ENCODE data around the gene NALCN.

DNA sequence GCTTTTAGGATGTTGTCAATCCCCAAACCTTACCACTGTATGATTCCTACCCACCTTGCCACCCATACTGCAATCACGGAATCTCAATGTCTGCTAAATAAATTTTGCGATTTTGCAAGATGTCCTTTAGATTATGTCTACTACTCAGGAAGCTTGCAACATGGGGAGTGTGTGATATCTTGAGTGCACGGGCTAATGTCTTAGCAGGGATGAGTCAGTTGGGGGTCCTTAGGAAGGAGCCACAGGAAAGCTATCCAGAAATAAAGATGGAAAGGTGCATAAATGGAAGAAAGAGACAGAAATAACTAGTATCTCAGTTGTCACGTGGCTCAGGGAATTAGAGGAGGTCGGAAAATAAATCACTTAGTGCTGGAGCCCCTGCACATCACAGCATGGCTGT lies 77.1 kb downstream of the NALCN start:
- TF ChIP-seq CTCF (IDR thresholded peaks at IDR 0.05; ENCODE audit: low read depth, low read length, missing input control) (no peak), RAD21 (IDR thresholded peaks at IDR 0.05) (no peak), YY1 (IDR thresholded peaks at IDR 0.05) (no peak), HNF4G (IDR thresholded peaks at IDR 0.05) (no peak), MAX (IDR thresholded peaks at IDR 0.05) (no peak)
- TF ChIP-seq, protein P1, sequence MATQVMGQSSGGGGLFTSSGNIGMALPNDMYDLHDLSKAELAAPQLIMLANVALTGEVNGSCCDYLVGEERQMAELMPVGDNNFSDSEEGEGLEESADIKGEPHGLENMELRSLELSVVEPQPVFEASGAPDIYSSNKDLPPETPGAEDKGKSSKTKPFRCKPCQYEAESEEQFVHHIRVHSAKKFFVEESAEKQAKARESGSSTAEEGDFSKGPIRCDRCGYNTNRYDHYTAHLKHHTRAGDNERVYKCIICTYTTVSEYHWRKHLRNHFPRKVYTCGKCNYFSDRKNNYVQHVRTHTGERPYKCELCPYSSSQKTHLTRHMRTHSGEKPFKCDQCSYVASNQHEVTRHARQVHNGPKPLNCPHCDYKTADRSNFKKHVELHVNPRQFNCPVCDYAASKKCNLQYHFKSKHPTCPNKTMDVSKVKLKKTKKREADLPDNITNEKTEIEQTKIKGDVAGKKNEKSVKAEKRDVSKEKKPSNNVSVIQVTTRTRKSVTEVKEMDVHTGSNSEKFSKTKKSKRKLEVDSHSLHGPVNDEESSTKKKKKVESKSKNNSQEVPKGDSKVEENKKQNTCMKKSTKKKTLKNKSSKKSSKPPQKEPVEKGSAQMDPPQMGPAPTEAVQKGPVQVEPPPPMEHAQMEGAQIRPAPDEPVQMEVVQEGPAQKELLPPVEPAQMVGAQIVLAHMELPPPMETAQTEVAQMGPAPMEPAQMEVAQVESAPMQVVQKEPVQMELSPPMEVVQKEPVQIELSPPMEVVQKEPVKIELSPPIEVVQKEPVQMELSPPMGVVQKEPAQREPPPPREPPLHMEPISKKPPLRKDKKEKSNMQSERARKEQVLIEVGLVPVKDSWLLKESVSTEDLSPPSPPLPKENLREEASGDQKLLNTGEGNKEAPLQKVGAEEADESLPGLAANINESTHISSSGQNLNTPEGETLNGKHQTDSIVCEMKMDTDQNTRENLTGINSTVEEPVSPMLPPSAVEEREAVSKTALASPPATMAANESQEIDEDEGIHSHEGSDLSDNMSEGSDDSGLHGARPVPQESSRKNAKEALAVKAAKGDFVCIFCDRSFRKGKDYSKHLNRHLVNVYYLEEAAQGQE (IDR thresholded peaks at IDR 0.05): no peak

Measured in liver (tissue), 3 donors.